GM19372 (cell line): Measurements from ENCODE around the gene UBN1.
"Not testable (repeated sequence)": the region's sequence is repeated elsewhere in the genome, so short reads cannot be mapped to it uniquely, and the experiment has no call there.

Source experiments
- ATAC-seq: cut with Tn5 transposase; IDR thresholded peaks from one replicate; pipeline ENCODE4 v1.9.1; 2021; ENCODE audit warnings: mild to moderate bottlenecking, low read depth, moderate library complexity; ENCODE audit not compliant: unreplicated experiment

Gene UBN1

GRCh38 chr16:4925293-4925607 is 78.0 kb downstream of the UBN1 start:
- ATAC-seq = no peak

GRCh38 chr16:4925791-4926190 is 78.5 kb downstream of the UBN1 start:
- ATAC-seq = no peak

DNA sequence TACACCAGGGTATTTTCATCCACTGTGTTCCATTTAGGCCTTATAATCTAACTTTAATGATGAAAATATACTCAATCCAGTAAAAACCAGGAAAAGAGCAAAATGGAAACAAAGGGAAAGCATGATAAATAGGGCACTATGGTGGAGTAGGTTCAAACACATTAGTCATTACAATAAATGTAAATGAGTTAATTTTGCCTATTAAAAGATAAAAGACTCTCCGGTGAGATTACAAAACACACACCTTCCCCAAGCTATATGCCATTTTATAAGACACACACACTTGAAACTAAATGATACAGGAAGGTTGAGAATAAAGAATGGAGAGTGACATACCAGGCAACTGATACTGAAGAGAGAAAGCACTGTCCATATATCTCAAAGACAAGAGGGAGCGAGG is 79.6 kb downstream of the UBN1 start:
- ATAC-seq = no peak

DNA sequence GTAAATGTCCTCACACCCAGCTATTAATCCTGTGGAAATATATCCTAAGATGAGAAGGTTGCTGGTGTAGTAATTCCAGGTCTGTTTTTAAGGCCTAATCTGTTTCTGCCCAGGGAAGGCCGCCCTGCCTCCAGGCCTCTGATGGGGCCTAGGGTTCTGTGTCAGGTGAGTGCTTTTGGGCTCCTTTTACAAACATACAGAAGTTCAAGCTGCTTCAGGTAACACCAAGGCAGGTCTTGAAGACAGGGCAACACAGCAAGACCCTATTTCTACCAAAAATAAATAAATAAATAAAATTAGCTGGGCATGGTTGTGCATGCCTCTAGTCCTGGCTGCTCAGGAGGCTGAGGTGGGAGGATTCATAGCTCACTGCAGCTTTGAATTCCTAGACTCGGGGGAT is 80.4 kb downstream of the UBN1 start:
- ATAC-seq = no peak

DNA sequence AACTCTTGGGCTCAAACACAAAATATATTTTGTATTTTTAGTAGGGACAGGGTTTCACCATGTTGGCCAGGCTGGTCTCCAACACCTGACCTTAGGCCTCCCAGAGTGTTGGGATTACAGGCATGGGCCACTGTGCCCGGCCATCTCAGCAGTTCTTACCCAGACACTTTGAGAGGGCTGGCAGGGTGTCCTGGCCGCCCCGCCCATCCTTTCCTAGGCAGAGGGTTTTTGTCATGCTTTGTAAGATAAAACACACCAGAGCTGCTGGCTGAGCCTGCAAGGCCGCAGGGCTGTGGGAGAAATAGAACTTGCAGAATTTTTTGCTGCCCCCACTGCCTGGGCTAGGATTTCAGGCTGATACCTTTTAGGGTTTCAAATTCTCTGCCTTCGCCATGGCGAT is 80.9 kb downstream of the UBN1 start:
- no peak for ATAC-seq

DNA sequence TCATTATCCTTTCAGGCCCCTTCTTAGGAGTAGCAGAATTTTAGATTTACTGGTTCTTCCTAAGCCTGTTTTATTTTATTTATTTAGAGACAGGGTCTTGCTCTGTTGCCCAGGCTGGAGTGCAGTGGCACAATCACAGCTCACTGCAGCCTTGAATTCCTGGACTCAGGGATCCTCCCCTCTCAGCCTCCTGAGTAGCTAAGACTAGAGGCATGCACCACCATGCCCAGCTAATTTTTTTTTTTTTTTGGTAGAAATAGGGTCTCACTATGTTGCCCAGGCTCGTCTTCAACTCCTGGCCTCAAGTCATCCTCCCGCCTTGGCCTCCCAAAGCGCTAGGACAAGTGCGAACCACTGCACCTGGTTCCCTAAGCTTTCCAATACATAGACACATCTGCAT is 82.3 kb downstream of the UBN1 start:
- not testable (repeated sequence) for ATAC-seq

DNA sequence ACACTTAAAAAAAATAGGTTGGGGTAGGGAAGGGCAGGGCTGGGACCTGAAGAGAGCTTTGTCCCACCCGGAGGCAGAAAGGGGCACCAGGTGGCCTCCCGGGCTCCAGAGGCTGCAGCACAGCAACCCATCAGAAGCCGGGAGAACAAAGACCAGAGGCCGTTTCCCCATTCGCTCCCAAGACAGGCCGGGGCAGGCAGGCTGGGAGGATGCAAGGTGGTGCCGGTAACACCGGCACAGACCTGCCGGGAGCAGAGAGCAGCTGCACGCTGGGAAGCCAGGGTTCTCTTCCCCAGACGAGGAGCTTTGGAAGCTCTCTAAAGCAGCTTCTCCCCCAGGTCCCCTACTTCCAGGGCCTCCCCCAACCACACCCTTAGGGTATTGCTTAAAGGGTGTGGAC is 84.1 kb downstream of the UBN1 start:
- ATAC-seq = no peak
